Activated naive CD8-positive, alpha-beta T cell treated with anti-CD3 and anti-CD28 coated beads, Interleukin-2, amount 10 ng/mL, durations not matched to agents 7 days and 5 days (primary cell): ENCODE results near the gene PDILT. TPM values are rescaled to one million over a fixed set of nuclear protein-coding genes. Genes with fewer than 3 reads are reported as not detected.

Source experiments
- total RNA-seq, 2 experiments: library from RNA; stranded (reverse); gene quantifications; one replicate each; pipeline ENCODE4 v1.2.3, GENCODE V29; 2021

PDILT gene
- total RNA-seq, 2 experiments from 2014 or later = not detected

Other genes starting within 250 kb of the PDILT start
- not detected for gene GP2, start 77.2 kb downstream of the PDILT start, total RNA-seq
- gene UMOD, start 52.0 kb downstream of the PDILT start, total RNA-seq = not detected
- not detected for gene ACSM5, start 4.8 kb upstream of the PDILT start, total RNA-seq
- not detected for gene ACSM2A, start 46.8 kb upstream of the PDILT start, total RNA-seq
- gene ACSM2B, start 171.6 kb upstream of the PDILT start, total RNA-seq = not detected